NCI-H2029 (cell line): Measurements from ENCODE around the gene DTNB.

Experiments used
- DNase-seq: peaks from one replicate; lab custom pipeline; 2025; lab: John Stamatoyannopoulos, UW

DTNB gene

GRCh38 chr2:25369439-25369838 is 303.9 kb downstream of the DTNB start:
- no peak for DNase-seq

- DNase-seq = no peak
Measured at GRCh38 chr2:25368660-25369059, 304.7 kb downstream of the DTNB start.

GRCh38 chr2:25367296-25367695 is 306.1 kb downstream of the DTNB start:
- no peak for DNase-seq

GRCh38 chr2:25366629-25367028 is 306.7 kb downstream of the DTNB start:
- DNase-seq = no peak

- no peak for DNase-seq
Measured at GRCh38 chr2:25365241-25365640, 308.1 kb downstream of the DTNB start.

GRCh38 chr2:25363733-25364132 is 309.6 kb downstream of the DTNB start:
- no peak for DNase-seq

GRCh38 chr2:25362434-25363145 is 310.8 kb downstream of the DTNB start:
- peak; percentile 13 for DNase-seq

GRCh38 chr2:25362049-25362433 is 311.3 kb downstream of the DTNB start:
- peak; percentile 90 for DNase-seq

- no peak for DNase-seq
Measured at GRCh38 chr2:25361261-25362048, 311.9 kb downstream of the DTNB start.

GRCh38 chr2:25358836-25359235 is 314.5 kb downstream of the DTNB start:
- no peak for DNase-seq

GRCh38 chr2:25358249-25358815 is 315.0 kb downstream of the DTNB start:
- DNase-seq = no peak

GRCh38 chr2:25356088-25356487 is 317.3 kb downstream of the DTNB start:
- no peak for DNase-seq

- DNase-seq = no peak
Measured at GRCh38 chr2:25355270-25355669, 318.1 kb downstream of the DTNB start.

GRCh38 chr2:25354116-25354515 is 319.3 kb downstream of the DTNB start:
- DNase-seq = peak; percentile 76

GRCh38 chr2:25349397-25349796 is 324.0 kb downstream of the DTNB start:
- DNase-seq = no peak

GRCh38 chr2:25347846-25348245 is 325.5 kb downstream of the DTNB start:
- no peak for DNase-seq

GRCh38 chr2:25347205-25347815 is 326.1 kb downstream of the DTNB start:
- DNase-seq = no peak

GRCh38 chr2:25343187-25343825 is 330.1 kb downstream of the DTNB start:
- DNase-seq = no peak

- DNase-seq = peak; percentile 52
Measured at GRCh38 chr2:25342372-25343186, 330.8 kb downstream of the DTNB start.

- DNase-seq = peak; percentile 57
Measured at GRCh38 chr2:25341753-25342371, 331.5 kb downstream of the DTNB start, which contains the start of gene DNMT3A. DNMT3A (minus strand) TSS chr2:25341925; CDS start chr2:25313984, 27,941 bp downstream.
